Measurements from ENCODE around the gene ATAD3A.
"Not testable (repeated sequence)": the region's sequence is repeated elsewhere in the genome, so short reads cannot be mapped to it uniquely, and the experiment has no call there.

The ATAD3A gene

GRCh38 chr1:1489231-1489630, 22.7 kb upstream of the ATAD3A start:
- in situ Hi-C loops (cut with MboI; ENCODE audit: low sequenced_read_pairs): no loop called here

GRCh38 chr1:1489861-1490260, 22.1 kb upstream of the ATAD3A start:
- in situ Hi-C loops (cut with MboI; ENCODE audit: low sequenced_read_pairs): no loop called here

DNA sequence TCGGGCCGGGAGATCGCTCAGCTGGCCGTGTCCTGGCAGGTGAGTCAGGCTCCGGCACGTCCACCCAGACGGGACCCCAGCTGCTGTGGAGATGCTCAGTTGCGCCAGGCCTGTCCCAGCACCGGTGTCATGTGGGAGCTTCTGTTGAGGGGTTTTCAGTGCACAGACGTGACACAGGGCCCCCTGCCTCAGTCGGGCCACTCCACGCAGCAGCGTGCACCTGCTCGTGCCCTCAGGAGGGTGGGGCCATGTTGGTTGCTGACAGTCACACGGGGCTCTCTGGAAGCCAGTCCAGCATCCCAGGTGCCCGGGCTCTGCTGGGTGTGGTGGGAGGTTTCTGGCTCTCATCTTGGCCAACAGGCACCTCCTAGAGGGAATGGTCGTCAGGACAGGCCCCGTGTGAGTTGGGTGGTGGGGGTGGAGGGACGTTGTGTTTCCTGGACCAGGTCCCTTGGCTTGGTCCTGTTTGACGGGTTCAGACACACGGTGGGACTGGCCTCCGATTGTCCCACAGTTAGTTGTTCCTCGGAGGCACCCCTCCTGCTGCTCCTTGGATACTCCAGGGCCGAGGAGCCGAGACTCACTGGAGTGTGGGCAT, 21.2 kb upstream of the ATAD3A start:
- in situ Hi-C loops (cut with MboI; ENCODE audit: low sequenced_read_pairs): no loop called here

DNA sequence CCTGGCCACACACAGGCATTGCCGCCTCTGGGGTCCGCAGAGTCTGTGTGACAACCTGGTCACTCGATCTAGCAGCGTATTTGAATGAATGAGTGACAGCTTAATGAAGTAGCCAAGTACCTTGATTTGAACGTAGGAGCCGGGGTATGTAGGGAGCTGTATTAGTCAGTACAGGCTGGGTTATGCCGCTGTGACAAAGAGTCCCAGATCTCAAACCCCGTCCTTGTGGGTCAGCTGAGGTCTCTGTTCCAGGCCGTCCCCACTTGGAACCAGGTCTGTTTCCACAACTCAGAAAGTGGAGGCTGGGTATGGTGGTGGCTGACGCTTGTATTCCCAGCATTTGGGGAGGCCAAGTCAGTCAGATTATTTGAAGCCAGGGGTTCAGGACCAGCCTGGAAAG, 20.4 kb upstream of the ATAD3A start:
- in situ Hi-C loops (cut with MboI; ENCODE audit: low sequenced_read_pairs): no loop called here

DNA sequence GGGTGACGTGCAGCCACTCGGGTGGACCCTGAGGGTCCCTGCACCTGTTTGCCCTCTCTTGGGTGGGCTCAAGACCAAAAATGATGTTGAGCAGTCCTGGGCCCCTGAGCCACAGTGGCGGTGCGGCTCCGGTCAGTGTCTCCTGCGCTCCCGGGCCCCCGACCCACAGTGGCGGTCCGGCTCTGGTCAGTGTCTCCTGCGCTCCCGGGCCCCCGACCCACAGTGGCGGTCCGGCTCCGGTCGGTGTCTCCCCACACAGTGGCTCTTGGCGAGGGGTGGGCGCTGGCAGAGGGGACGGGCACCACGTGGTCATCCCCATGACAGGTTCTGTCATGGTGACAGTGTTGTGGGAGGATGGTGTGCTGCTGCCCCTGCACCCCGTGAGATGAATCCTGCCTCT, 17.7 kb upstream of the ATAD3A start:
- in situ Hi-C loops (cut with MboI; ENCODE audit: low sequenced_read_pairs): not testable (repeated sequence)

GRCh38 chr1:1495461-1495975, 16.4 kb upstream of the ATAD3A start:
- in situ Hi-C loops (cut with MboI; ENCODE audit: low sequenced_read_pairs): not testable (repeated sequence)

- in situ Hi-C loops (cut with MboI; ENCODE audit: low sequenced_read_pairs): not testable (repeated sequence)
Measured at GRCh38 chr1:1504777-1505365, 7.1 kb upstream of the ATAD3A start.

GRCh38 chr1:1505366-1505798, 6.6 kb upstream of the ATAD3A start:
- in situ Hi-C loops (cut with MboI; ENCODE audit: low sequenced_read_pairs): not testable (repeated sequence)

GRCh38 chr1:1505801-1506200, 6.2 kb upstream of the ATAD3A start:
- in situ Hi-C loops (cut with MboI; ENCODE audit: low sequenced_read_pairs): not testable (repeated sequence)

DNA sequence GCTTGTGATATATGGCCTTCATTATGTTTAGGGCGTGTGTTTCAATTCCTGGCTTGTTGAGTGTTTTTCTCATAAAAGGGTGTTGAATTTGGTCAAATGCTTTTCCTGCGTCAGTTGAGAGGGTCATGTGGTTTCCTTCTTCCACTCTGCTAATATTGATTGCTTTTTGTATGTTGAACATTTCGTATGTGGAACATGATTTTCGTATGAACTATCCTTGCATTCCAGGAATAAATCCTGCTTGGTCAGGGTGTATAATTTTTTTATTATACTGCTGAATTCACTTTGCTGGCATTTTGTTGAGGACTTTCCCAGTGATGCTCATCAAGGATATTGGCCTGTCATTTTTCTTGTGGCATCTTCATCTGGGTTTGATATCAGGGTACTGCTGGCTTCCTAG, 4.7 kb upstream of the ATAD3A start:
- in situ Hi-C loops (cut with MboI; ENCODE audit: low sequenced_read_pairs): no loop called here

DNA sequence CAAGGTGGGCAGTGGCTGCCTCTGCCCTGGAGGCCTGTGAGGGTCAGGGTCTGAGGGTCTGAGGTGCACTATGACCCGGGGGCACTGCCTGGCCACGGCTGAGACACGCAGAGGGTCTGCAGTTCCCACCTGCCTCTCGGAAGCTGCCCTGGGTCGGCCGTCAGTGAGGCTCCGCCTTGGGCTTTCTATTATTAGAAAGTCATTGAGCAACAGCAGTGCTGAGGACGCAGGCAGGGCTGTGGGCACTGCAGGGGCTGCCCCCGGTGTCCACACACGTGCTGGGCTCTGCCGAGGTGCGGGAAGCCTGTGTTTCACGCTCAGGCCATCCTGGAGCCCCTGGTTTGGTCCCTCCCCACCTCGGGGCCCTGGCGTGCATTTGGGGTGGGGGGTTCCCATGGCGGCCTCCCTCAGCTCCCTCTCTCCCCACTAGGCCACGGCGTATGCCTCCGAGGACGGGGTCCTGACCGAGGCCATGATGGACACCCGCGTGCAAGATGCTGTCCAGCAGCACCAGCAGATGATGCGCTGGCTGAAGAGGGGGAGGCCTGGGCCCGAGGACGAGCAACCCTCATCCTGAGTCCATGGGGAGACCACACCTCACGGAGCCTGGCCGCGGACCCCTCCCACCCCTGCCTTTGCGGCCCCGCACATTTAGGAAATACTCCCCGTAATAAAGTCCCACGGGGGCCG, 3.0 kb upstream of the ATAD3A start:
- in situ Hi-C loops (cut with MboI; ENCODE audit: low sequenced_read_pairs): not testable (repeated sequence)

GRCh38 chr1:1509465-1509850, 2.5 kb upstream of the ATAD3A start:
- in situ Hi-C loops (cut with MboI; ENCODE audit: low sequenced_read_pairs): not testable (repeated sequence)

- in situ Hi-C loops (cut with MboI; ENCODE audit: low sequenced_read_pairs): no loop called here
Measured at GRCh38 chr1:1510912-1511532, 940 bp upstream of the ATAD3A start.

DNA sequence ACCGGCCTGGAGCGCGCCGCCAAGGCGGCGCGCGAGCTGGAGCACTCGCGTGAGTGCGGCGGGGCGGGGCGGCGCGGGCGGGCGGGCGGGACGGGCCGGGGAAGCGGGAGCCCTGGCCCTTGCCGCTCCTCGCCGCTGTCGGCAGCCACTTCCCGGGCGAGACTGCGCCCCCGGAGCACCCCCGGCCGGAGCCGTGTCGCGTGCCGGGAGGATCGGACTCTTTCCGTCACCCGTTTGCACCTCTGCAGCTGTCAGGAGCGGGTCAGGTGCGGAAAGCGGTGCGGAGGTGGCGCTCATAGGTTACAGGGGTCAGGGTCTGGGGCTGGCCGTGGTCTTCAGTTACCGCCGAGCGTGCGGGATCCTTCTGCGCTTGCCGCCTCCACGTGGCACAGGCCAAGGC, 463 bp downstream of the ATAD3A start:
- in situ Hi-C loops (cut with MboI; ENCODE audit: low sequenced_read_pairs): not testable (repeated sequence)

GRCh38 chr1:1513675-1514074, 1.7 kb downstream of the ATAD3A start:
- in situ Hi-C loops (cut with MboI; ENCODE audit: low sequenced_read_pairs): not testable (repeated sequence)

DNA sequence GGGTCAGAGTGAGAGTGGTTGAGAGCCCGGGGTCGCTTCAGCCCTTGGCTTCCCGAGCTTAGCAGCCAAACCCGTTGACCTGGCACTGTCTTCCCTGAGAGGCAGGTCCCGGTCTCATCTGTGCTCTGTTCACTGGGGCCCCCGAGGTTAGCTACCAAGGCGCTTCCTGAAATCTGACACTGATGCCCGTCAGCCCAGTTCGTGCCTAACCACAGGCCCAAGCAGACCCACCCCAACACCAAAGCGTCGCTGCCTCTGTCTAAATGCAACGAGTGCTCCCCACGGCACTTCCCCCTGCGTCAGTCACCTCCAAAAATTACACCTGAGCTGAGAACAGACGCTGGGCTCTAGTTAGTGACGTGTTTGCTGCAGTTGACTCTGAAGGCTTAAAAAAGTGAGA, 2.4 kb downstream of the ATAD3A start:
- in situ Hi-C loops (cut with MboI; ENCODE audit: low sequenced_read_pairs): not testable (repeated sequence)

- in situ Hi-C loops (cut with MboI; ENCODE audit: low sequenced_read_pairs): not testable (repeated sequence)
Measured at GRCh38 chr1:1516923-1517322, 5.0 kb downstream of the ATAD3A start.

- in situ Hi-C loops (cut with MboI; ENCODE audit: low sequenced_read_pairs): no loop called here
Measured at GRCh38 chr1:1517973-1518620, 6.1 kb downstream of the ATAD3A start.

DNA sequence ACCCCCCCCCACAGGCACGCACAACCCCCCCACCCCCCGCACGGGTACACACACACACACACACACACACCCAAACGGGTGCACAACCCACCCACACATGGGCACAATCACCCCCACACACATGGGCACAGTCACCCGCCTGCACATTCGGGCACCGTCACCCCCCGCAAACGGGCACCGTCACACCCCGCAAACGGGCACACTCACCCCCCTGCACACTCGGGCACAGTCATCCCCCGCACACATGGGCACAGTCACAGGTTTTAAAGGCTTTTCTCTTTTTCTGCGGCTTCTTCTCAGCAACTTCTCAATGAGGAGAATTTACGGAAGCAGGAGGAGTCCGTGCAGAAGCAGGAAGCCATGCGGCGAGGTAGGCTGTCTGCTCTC, 6.7 kb downstream of the ATAD3A start:
- in situ Hi-C loops (cut with MboI; ENCODE audit: low sequenced_read_pairs): not testable (repeated sequence)

GRCh38 chr1:1519805-1520505, 8.0 kb downstream of the ATAD3A start:
- in situ Hi-C loops (cut with MboI; ENCODE audit: low sequenced_read_pairs): not testable (repeated sequence)

- in situ Hi-C loops (cut with MboI; ENCODE audit: low sequenced_read_pairs): no loop called here
Measured at GRCh38 chr1:1521331-1521730, 9.4 kb downstream of the ATAD3A start.
